HG03460 (cell line): ENCODE results near the gene APBB2.

Experiments
- ATAC-seq: cut with Tn5 transposase; IDR thresholded peaks from one replicate; pipeline ENCODE4 v1.9.1; 2021; ENCODE audit not compliant: unreplicated experiment

APBB2 gene

GRCh38 chr4:40875507-40876150, 338.7 kb downstream of the APBB2 start:
- no peak for ATAC-seq

DNA sequence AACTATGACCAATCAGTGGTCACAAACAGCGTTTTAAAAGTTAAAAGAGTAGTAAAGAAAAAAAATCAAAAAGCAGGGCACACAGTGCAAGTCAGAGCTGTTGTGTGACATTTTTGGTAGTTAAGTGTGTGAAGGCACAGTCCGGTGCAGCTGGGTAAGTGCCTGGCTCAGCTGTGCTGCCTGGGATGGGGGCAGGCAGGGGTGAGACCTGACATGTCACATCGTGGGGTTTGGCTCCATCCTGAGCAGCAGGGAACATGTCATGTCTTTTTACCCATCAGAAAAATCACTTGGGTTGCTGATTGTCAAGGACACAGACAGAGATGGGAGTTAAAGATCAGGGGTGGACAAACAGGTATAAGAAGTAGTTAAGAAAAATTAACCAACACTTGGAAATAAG, 339.4 kb downstream of the APBB2 start:
- no peak for ATAC-seq

DNA sequence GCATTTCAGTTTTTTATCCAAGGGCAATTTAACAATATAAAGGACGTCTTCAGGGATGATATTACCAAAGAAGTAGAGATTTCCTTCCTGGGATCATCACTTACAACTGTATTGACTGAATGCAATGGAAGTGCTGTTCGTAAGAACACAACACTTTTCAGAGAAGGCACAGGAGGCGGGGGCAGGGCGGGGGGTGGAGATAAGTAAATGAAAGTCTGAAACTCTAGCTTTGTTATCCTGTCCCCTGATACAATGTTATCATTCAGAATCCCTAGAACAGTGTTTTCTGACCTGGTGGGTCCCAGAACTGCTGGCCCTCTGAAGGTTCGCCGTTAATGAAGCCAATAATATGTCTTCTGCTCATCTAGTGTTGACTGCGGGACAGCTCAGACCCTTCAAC, 340.0 kb downstream of the APBB2 start:
- ATAC-seq = no peak

GRCh38 chr4:40871695-40872250, 342.6 kb downstream of the APBB2 start:
- no peak for ATAC-seq

DNA sequence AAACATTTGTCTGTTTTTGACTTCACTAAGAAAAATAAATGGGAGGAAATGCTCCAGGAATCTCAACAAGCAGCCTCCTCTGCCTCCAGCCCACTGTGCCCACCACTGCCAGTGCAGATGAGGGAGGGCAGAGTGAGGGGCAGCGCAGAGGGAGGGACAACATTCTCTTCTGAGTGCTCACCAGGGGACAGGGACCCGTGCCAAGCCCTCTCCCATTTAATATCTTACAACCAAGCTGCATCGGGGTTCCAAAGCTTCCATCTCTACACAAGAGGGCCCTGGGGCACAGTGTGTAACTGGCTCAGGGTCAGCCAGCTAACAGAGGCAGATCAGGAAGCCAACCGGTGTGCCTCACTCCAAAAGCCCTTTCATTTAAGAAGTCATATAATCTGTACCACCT, 344.2 kb downstream of the APBB2 start:
- no peak for ATAC-seq

GRCh38 chr4:40865696-40866095, 348.6 kb downstream of the APBB2 start:
- ATAC-seq = no peak

DNA sequence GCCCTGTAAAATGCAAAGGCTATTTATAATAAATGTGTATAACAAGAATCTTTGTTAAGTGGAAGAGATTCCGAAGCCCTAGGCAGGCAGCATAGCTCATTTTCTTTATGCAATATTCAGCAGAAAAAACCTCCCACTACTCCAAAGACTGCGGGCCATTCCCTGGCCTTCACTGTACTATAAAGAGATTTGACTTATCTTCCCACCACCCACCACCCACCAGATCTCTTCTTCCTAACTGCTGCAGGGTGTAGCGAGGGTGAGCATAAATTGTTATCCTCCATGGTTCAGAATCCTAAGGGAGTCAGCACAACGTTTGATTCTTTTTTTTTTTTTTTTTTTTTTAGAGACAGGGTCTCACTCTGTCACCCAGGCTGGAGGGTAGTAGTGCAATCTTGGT, 349.8 kb downstream of the APBB2 start:
- no peak for ATAC-seq

DNA sequence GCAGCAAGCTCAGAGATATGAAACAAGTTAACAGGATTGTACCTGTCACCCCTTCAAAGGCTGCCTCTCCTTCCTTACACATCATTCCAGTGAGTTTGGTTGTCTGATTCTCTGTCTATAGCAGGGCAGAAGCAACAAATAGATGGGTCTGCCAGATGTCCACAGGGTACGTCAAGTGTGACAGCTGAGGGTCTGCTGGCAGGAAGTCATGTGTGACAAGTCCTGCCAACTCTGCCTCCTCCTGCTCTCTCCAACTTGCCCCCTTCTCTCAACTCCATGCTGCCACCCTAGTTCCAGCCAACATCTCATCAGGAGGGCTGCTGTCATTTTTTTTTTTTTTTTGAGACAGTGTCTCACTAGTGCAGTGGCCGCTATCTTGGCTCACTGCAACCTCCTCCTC, 355.4 kb downstream of the APBB2 start:
- no peak for ATAC-seq

- ATAC-seq = no peak
Observed at GRCh38 chr4:40857956-40858355, 356.4 kb downstream of the APBB2 start.

DNA sequence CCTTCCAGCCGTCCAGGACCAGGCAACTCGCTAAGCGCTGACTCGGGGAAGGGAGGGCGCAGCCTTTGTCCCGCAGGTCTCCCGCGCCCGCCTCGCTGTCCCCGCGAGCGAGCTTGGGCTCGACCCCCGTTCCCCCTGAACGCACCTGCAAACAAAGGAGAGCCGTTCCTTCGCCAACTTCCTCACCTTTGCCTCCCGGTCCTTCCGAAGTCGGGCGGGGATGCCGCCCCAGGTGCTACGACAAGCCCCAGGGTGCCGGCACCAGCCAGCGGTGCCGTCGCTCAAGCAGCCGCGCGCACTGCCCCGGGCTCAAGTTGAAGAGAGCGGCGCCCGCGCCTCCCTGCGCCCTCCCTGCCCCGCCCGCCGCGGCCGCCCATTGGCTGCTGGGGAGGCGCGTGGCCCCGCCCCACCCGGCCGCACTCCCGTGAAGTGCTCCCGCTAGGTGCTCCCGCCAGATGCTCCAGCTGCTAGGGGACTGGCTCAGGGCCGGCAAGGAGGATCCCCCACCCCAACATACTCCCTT, 357.4 kb downstream of the APBB2 start:
- peak; percentile 81 for ATAC-seq

- no peak for ATAC-seq
Observed at GRCh38 chr4:40856277-40856839, 358.0 kb downstream of the APBB2 start.

GRCh38 chr4:40850496-40850895, 363.8 kb downstream of the APBB2 start:
- no peak for ATAC-seq

DNA sequence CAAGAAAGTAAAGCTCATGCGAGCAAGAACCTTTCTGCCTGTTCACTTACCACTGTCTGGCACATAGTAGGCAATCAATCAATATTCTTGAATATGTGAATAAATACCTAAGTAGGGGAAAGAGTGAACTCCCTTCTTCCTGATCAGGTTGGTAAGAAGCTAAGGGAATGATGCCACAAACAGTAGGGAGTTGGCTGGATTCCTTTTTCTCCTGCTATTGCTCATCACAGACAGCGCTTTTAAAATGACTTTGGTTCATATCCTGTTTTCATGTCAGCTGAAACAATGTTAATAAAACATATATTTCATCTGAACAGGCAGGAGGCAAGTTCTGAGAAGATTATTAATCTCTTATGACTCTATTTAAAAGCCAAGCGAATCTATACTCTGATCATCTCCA, 365.4 kb downstream of the APBB2 start:
- ATAC-seq = no peak

DNA sequence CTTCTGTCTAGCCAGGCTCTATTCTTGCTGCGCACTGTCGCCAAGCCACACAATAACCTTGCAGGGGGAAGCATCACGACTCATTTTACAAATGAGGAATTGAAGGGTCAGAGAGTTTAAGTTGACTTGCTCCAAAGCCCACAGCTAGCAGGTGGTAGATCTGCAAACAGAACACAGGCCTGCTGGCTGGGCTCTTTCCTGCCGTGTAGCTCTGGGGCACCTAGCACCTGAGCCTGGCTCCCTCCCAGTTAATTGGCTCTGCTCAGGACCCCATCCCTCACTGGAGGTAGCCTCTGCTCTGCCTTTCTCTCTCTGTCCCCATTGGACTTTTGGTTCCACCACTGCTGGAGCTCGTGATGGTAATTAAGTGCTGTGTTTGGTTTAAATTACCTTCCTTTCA, 366.1 kb downstream of the APBB2 start:
- ATAC-seq = no peak

DNA sequence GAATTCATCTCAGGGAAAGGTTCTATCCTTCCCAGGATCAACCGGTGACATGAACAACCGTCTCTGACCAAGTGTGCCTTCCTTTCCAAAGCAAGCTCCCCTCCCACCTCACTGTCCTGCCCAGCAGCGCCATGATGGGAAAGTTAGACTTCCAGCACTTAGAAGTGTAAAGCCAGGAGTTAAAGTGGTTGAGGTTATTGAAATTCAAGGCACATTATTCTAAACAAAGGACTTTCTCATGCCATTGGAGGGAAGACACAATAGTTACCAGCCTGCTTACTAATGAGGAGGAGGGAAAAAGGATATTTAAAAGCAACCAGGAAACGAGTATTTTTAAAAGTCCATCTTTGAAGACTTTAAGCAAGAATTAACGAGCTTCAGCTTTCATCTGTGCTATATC, 367.8 kb downstream of the APBB2 start:
- no peak for ATAC-seq

GRCh38 chr4:40845154-40845835, 369.0 kb downstream of the APBB2 start:
- ATAC-seq = no peak

GRCh38 chr4:40844261-40844660, 370.1 kb downstream of the APBB2 start:
- ATAC-seq = no peak

- no peak for ATAC-seq
Observed at GRCh38 chr4:40843696-40844095, 370.6 kb downstream of the APBB2 start.

DNA sequence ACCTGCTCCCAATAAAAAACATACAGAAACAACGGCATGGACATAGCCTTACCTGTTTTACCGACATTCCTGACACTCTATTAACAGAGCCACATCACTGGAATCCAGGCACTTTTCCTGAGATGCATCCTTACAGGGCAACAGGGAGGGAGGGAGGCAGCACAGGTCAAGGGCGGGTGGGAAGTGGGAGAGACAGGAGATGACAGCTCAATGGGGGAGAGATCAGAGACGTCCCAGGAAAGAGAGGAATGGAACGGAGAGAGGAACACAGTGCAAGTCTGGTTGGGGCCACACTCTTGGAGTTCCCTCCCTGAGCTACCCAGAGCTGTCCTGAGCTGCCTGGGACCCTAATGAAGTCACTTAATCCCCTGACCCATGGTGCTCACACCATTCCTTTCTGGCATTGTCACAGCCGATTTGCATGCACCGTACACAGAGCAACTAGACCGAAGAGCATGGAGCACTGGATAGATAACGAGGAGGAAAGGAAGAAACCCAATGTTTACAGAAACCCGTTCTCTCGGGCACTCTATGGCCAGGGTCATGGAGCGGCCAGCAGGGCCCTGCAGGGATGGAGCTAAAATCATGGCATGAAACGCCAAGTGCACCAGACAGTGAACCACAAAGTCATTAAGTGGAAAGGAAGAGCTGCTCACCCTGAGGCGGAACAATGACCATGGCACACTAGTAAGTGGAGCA, 371.5 kb downstream of the APBB2 start:
- no peak for ATAC-seq

- no peak for ATAC-seq
Observed at GRCh38 chr4:40842318-40842717, 372.0 kb downstream of the APBB2 start.

- ATAC-seq = peak; percentile 61
Observed at GRCh38 chr4:40840985-40841571, 373.3 kb downstream of the APBB2 start.
